CD4-positive, CD25-positive, alpha-beta regulatory T cell (primary cell): ENCODE results near the gene ZNF318. TPM values are rescaled to one million over a fixed set of nuclear protein-coding genes. Genes with fewer than 3 reads are reported as not detected.

Source experiments
- polyA plus RNA-seq, 4 donors: library from polyadenylated mRNA; unstranded; fragments of 300-500 nt; fragmentation: Illumina TruSeq; gene quantifications; one replicate each; pipeline ENCODE4 v1.2.3, GENCODE V29; 2021
- total RNA-seq: library from RNA; stranded (reverse); gene quantifications from one replicate; pipeline ENCODE4 v1.2.3, GENCODE V29; 2022

ZNF318 gene
- total and polyA plus RNA-seq, 5 donors from 2014 or later: 4.3 to 32.9 (median 5.9) TPM

Other genes with a start within 250 kb of the ZNF318 start
- 24.0 TPM for gene SRF, start 198.4 kb downstream of the ZNF318 start, total RNA-seq
- 1 to 10 TPM; 3.3 to 5.8 (median 4.5) TPM for gene SRF, start 198.4 kb downstream of the ZNF318 start, polyA plus RNA-seq
- 81.2 TPM for gene CUL9, start 187.5 kb downstream of the ZNF318 start, total RNA-seq
- gene CUL9, start 187.5 kb downstream of the ZNF318 start, polyA plus RNA-seq: 10 to 100 TPM; 22.5 to 26.0 (median 23.8) TPM
- gene DNPH1, start 140.2 kb downstream of the ZNF318 start, total RNA-seq: 36.6 TPM
- gene DNPH1, start 140.2 kb downstream of the ZNF318 start, polyA plus RNA-seq: 100 to 1,000 TPM; 190 to 234 (median 206) TPM
- 0.22 TPM for gene TTBK1, start 126.2 kb downstream of the ZNF318 start, total RNA-seq
- not detected for gene TTBK1, start 126.2 kb downstream of the ZNF318 start, polyA plus RNA-seq
- gene SLC22A7, start 71.4 kb downstream of the ZNF318 start, total RNA-seq: not detected
- gene SLC22A7, start 71.4 kb downstream of the ZNF318 start, polyA plus RNA-seq: not detected
- 3.8 TPM for gene CRIP3, start 60.8 kb downstream of the ZNF318 start, total RNA-seq
- gene CRIP3, start 60.8 kb downstream of the ZNF318 start, polyA plus RNA-seq: under 1 TPM in 1 of 4 donors, not detected in 3; 0.35 TPM
- 81.7 TPM for gene ABCC10, start 57.9 kb upstream of the ZNF318 start, total RNA-seq
- 10 to 100 TPM; 17.9 to 23.3 (median 18.5) TPM for gene ABCC10, start 57.9 kb upstream of the ZNF318 start, polyA plus RNA-seq
- gene DLK2, start 85.9 kb upstream of the ZNF318 start, total RNA-seq: 0.76 TPM
- under 1 TPM in 3 of 4 donors, not detected in 1; 0.20 to 0.87 (median 0.70) TPM for gene DLK2, start 85.9 kb upstream of the ZNF318 start, polyA plus RNA-seq
- 36.3 TPM for gene TJAP1, start 107.9 kb upstream of the ZNF318 start, total RNA-seq
- 1 to 10 TPM; 5.5 to 9.5 (median 6.6) TPM for gene TJAP1, start 107.9 kb upstream of the ZNF318 start, polyA plus RNA-seq
- gene LRRC73, start 140.7 kb upstream of the ZNF318 start, total RNA-seq: 0.30 TPM
- not detected for gene LRRC73, start 140.7 kb upstream of the ZNF318 start, polyA plus RNA-seq
- 59.2 TPM for gene YIPF3, start 147.3 kb upstream of the ZNF318 start, total RNA-seq
- gene YIPF3, start 147.3 kb upstream of the ZNF318 start, polyA plus RNA-seq: 100 to 1,000 TPM; 101 to 135 (median 117) TPM
- 26.8 TPM for gene POLR1C, start 147.4 kb upstream of the ZNF318 start, total RNA-seq
- gene POLR1C, start 147.4 kb upstream of the ZNF318 start, polyA plus RNA-seq: 10 to 100 TPM in 2 of 4 donors, 1 to 10 TPM in 2; 8.4 to 20.5 (median 11.5) TPM
- 56.8 TPM for gene XPO5, start 206.4 kb upstream of the ZNF318 start, total RNA-seq
- 10 to 100 TPM in 1 of 4 donors, 1 to 10 TPM in 3; 5.5 to 10.9 (median 8.1) TPM for gene XPO5, start 206.4 kb upstream of the ZNF318 start, polyA plus RNA-seq
- gene POLH, start 206.5 kb upstream of the ZNF318 start, total RNA-seq: 13.9 TPM
- 10 to 100 TPM; 10.4 to 14.7 (median 10.8) TPM for gene POLH, start 206.5 kb upstream of the ZNF318 start, polyA plus RNA-seq